CD4-positive, CD25-positive, alpha-beta regulatory T cell (primary cell): Measurements from ENCODE around the gene ATP5F1C. TPM values are rescaled to one million over a fixed set of nuclear protein-coding genes. Genes with fewer than 3 reads are reported as not detected.

ENCODE experiments used
- ATAC-seq, 2 donors: fragments of 150-1000 bp; cut with Tn5 transposase; one replicate each; pipeline ENCODE4 v1.10.0; 2021; ENCODE audit warnings: low read depth in 2 of 2, moderate number of reproducible peaks in 2 of 2, moderate library complexity in 1 of 2
- DNase-seq, 3 donors: peaks; one replicate each; pipeline versions ENCODE4 v3.0.0 to v3.0.0-alpha.2; 2012 to 2022; ENCODE audit warnings: mixed read lengths in 1 of 3
- H3K27ac ChIP-seq: one replicate; pipeline ENCODE4 v1.7.0; 2013; ENCODE audit warnings: mild to moderate bottlenecking, low read length; ENCODE audit not compliant: insufficient read depth, poor library complexity, severe bottlenecking
- H3K27me3 ChIP-seq: one replicate; pipeline ENCODE4 v1.7.0; 2013; ENCODE audit warnings: low read length; ENCODE audit not compliant: control insufficient read depth, insufficient read depth
- H3K36me3 ChIP-seq: one replicate; pipeline ENCODE4 v1.7.0; 2013; ENCODE audit warnings: mild to moderate bottlenecking, low read length, moderate library complexity; ENCODE audit not compliant: control insufficient read depth, insufficient read depth
- H3K4me1 ChIP-seq: 2 replicates; pipeline ENCODE4 v1.7.0; 2013; ENCODE audit warnings: mild to moderate bottlenecking, low read length; ENCODE audit not compliant: insufficient read depth, control insufficient read depth, poor library complexity, severe bottlenecking
- H3K4me3 ChIP-seq: one replicate; pipeline ENCODE4 v1.7.0; 2013; ENCODE audit warnings: low read depth, mild to moderate bottlenecking, low read length, moderate library complexity
- H3K9me3 ChIP-seq, 2 experiments: 1 replicate in 1 of 2; 2 replicates in 1 of 2; pipeline ENCODE4 v1.7.0; 2013; ENCODE audit warnings: low read length in 2 of 2, mild to moderate bottlenecking in 1 of 2, moderate library complexity in 1 of 2; ENCODE audit not compliant: control insufficient read depth in 2 of 2
- H3K27ac Mint-ChIP-seq, 3 donors: one replicate each; pipeline ENCODE4 v1.8.0; 2020 to 2022; ENCODE audit warnings: mild to moderate bottlenecking in 3 of 3, mixed read lengths in 3 of 3, moderate library complexity in 2 of 3
- H3K27me3 Mint-ChIP-seq: one replicate; pipeline ENCODE4 v1.8.0; 2022; ENCODE audit warnings: mild to moderate bottlenecking, mixed read lengths
- H3K36me3 Mint-ChIP-seq: one replicate; pipeline ENCODE4 v1.8.0; 2020; ENCODE audit warnings: mixed read lengths
- H3K4me1 Mint-ChIP-seq, 4 donors: one replicate each; pipeline ENCODE4 v1.8.0; 2020 to 2022; ENCODE audit warnings: mixed read lengths in 4 of 4, mild to moderate bottlenecking in 1 of 4
- H3K4me3 Mint-ChIP-seq, 4 donors: one replicate each; pipeline ENCODE4 v1.8.0; 2020 to 2022; ENCODE audit warnings: mild to moderate bottlenecking in 4 of 4, mixed read lengths in 4 of 4, moderate library complexity in 3 of 4
- H3K9me3 Mint-ChIP-seq, 7 donors: one replicate each; pipeline ENCODE4 v1.8.0; 2020 to 2022; ENCODE audit warnings: mixed read lengths in 7 of 7, mild to moderate bottlenecking in 3 of 7, moderate library complexity in 2 of 7
- polyA plus RNA-seq, 4 donors: library from polyadenylated mRNA; unstranded; fragments of 300-500 nt; fragmentation: Illumina TruSeq; gene quantifications; one replicate each; pipeline ENCODE4 v1.2.3, GENCODE V29; 2021
- total RNA-seq: library from RNA; stranded (reverse); gene quantifications from one replicate; pipeline ENCODE4 v1.2.3, GENCODE V29; 2022

Gene ATP5F1C
- total and polyA plus RNA-seq, 5 donors from 2014 or later: 167 to 562 (median 432) TPM

GRCh38 chr10:7795605-7796004, 7.6 kb downstream of the ATP5F1C start:
- no peaks in the 10 kb centered on the region for H3K9me3 Mint-ChIP-seq
- H3K36me3 Mint-ChIP-seq: peaks cover 50% of the 10 kb centered on the region
- Histone ChIP-seq H3K4me3 (no peak overlapping the region), H3K4me1 (peaks cover 12% of the 10 kb centered on the region), H3K27me3 (no peaks in the 10 kb centered on the region), H3K27ac (no peak overlapping the region), H3K36me3 (peaks cover 46% of the 10 kb centered on the region), H3K9me3 (no peaks in the 10 kb centered on the region)
- DNase-seq: no peak
- peaks cover 45 to 62% (median 48%) of the 10 kb centered on the region in 4 donors for H3K4me1 Mint-ChIP-seq
- ATAC-seq: no peak
- H3K27ac Mint-ChIP-seq: peak overlapping the region in 1 of 3 donors; percentile 19
- peak overlapping the region in 2 of 4 donors; percentile 5 to 7 for H3K4me3 Mint-ChIP-seq
- no peaks in the 10 kb centered on the region for H3K27me3 Mint-ChIP-seq

DNA sequence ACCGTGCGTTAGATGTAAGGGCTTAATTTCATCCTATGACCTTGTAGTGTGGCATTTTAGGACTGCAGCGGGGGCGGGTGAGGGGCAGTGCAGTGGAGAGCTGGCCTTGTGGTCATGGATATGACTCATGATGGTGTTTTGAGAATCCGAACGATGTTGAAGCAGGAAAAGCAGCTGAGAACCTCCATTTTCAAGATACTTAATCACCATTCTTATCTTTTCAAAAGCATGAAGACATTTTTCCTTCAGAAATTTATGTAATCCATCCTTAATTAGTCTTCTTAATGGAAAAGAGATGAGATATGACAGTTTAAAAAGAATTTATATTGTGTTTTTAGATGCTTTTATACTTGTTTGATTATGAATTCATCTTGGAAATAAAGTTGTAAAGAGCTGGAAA, 9.6 kb downstream of the ATP5F1C start:
- Histone ChIP-seq H3K4me1 (no peaks in the 10 kb centered on the region), H3K27ac (no peak overlapping the region), H3K9me3 (no peaks in the 10 kb centered on the region), H3K27me3 (no peaks in the 10 kb centered on the region), H3K36me3 (peaks cover 60% of the 10 kb centered on the region), H3K4me3 (no peak overlapping the region)
- peaks cover 32 to 44% (median 35%) of the 10 kb centered on the region in 4 donors for H3K4me1 Mint-ChIP-seq
- no peaks in the 10 kb centered on the region for H3K27me3 Mint-ChIP-seq
- no peak for ATAC-seq
- H3K4me3 Mint-ChIP-seq: no peak overlapping the region
- peaks cover 47% of the 10 kb centered on the region for H3K36me3 Mint-ChIP-seq
- H3K27ac Mint-ChIP-seq: peak overlapping the region in 1 of 3 donors; percentile 31
- no peak for DNase-seq
- no peaks in the 10 kb centered on the region for H3K9me3 Mint-ChIP-seq

DNA sequence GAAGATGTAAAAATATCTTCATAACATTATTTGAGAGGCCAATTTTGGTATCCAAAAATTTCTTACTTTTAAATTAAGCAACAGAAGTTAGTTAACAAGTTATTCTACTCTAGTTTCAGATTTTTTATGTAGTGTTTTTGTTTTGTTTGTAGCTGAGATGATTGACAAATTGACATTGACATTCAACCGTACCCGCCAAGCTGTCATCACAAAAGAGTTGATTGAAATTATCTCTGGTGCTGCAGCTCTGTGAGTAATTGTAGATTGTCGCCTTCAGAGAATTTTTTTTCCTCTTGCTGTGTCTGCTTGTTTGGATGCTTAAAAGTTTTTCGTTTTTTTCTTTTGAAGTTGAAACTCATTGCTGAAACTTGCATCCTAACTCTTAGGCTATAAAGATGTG, 14.6 kb downstream of the ATP5F1C start:
- no peak for ATAC-seq
- H3K36me3 Mint-ChIP-seq: peaks cover 54% of the 10 kb centered on the region
- H3K27me3 Mint-ChIP-seq: no peaks in the 10 kb centered on the region
- H3K4me3 Mint-ChIP-seq: no peak overlapping the region
- H3K9me3 Mint-ChIP-seq: no peaks in the 10 kb centered on the region
- H3K36me3 ChIP-seq: peaks cover 86% of the 10 kb centered on the region
- H3K27ac Mint-ChIP-seq: no peak overlapping the region
- no peak for DNase-seq
- no peaks in the 10 kb centered on the region for H3K9me3 ChIP-seq
- no peaks in the 10 kb centered on the region for H3K27me3 ChIP-seq
- H3K27ac ChIP-seq: no peak overlapping the region
- H3K4me1 ChIP-seq: no peaks in the 10 kb centered on the region
- peaks cover 0 to 12% (median 1%) of the 10 kb centered on the region in 4 donors for H3K4me1 Mint-ChIP-seq
- no peak overlapping the region for H3K4me3 ChIP-seq

DNA sequence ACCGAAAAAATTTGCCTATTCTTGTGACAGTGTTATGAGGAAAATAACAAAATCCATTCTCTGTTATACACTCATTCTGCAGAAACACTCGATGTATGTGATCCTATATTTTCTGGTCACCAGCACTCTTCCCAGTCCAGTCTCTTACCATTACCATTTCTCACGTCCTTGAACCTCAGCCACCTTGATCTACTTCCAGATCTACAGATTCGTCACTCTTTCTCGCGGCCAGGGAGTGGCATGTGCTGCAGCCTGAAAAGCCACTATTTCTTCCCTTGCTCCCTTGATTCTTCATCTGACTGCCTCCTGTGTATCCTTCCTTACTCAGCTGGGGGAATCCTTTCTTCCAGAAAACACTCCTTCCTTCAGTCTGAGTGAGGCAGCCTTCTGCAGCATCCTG, 16.2 kb downstream of the ATP5F1C start:
- H3K4me3 ChIP-seq: no peak overlapping the region
- H3K27ac Mint-ChIP-seq: no peak overlapping the region
- DNase-seq (no peak), ATAC-seq (no peak)
- H3K36me3 Mint-ChIP-seq: peaks cover 52% of the 10 kb centered on the region
- H3K9me3 ChIP-seq: no peaks in the 10 kb centered on the region
- no peaks in the 10 kb centered on the region for H3K27me3 Mint-ChIP-seq
- H3K9me3 Mint-ChIP-seq: no peaks in the 10 kb centered on the region
- H3K27ac ChIP-seq: no peak overlapping the region
- H3K4me1 Mint-ChIP-seq: peaks cover 0 to 12% (median 1%) of the 10 kb centered on the region in 4 donors
- no peak overlapping the region for H3K4me3 Mint-ChIP-seq
- H3K27me3 ChIP-seq: no peaks in the 10 kb centered on the region
- no peaks in the 10 kb centered on the region for H3K4me1 ChIP-seq
- H3K36me3 ChIP-seq: peaks cover 85% of the 10 kb centered on the region

DNA sequence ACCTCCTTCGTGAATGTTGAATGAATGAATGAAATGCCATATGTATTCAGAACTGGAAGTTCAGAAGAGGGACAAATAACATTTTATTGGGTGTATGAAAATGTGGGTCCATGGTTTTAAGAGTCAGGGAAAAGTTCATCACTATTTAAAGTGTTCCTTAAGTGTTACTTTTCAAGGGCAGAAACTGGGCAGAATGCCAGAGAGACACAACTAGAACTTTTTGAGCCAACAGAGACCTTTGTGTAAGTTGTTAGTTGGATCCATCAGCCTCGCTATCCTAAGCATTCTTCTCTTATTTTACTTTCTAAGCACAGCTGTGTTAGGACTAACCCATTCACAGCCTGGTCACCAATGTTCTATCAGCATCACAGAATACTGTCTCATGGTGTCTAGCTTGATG, 16.8 kb downstream of the ATP5F1C start:
- Histone ChIP-seq H3K9me3 (no peaks in the 10 kb centered on the region), H3K4me1 (no peaks in the 10 kb centered on the region), H3K4me3 (no peak overlapping the region), H3K27me3 (no peaks in the 10 kb centered on the region), H3K36me3 (peaks cover 80% of the 10 kb centered on the region), H3K27ac (no peak overlapping the region)
- Mint-ChIP-seq H3K27me3 (no peaks in the 10 kb centered on the region), H3K36me3 (peaks cover 47% of the 10 kb centered on the region), H3K27ac (no peak overlapping the region), H3K4me1 (peaks cover 0 to 12% (median 1%) of the 10 kb centered on the region in 4 donors), H3K4me3 (no peak overlapping the region), H3K9me3 (no peaks in the 10 kb centered on the region)
- ATAC-seq: no peak
- no peak for DNase-seq

DNA sequence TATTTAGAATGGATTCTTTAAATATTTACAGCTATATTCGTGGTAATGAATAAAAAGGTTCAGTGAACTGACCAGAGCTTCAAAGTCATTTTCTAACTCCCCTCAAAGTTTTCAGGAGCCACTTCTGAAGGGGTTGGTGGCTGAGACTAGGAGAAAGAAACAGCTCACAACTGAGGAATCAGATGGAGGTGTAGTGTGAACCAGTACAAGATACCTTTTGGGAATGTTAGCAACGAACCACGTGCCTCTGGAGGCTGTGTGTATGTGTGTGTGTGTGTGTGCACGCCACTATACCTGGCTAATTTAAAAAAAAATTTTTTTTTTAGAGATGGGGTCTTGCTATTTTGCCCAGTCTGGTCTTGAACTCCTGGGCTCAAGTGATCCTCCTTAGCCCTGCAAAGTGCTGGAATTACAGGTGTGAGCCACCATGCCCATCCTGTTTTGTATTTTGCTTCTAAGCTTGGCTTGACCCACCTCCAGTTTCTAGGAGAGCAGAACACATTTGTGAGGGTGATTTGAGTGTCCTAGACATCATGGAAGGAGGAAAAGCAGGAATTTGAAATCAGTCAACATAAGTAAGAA, 20.8 kb downstream of the ATP5F1C start:
- peak overlapping the region in 2 of 3 donors; percentile 57 to 87 for H3K27ac Mint-ChIP-seq
- peaks cover 0 to 2% (median 0%) of the 10 kb centered on the region in 7 donors for H3K9me3 Mint-ChIP-seq
- H3K27me3 ChIP-seq: no peaks in the 10 kb centered on the region

GRCh38 chr10:7810443-7810842, 22.5 kb downstream of the ATP5F1C start:
- Mint-ChIP-seq H3K36me3 (peaks cover 9% of the 10 kb centered on the region), H3K4me3 (no peak overlapping the region), H3K27ac (peak overlapping the region in 1 of 3 donors; percentile 57), H3K4me1 (peaks cover 0 to 4% (median 0%) of the 10 kb centered on the region in 4 donors), H3K9me3 (peaks cover 0 to 2% (median 0%) of the 10 kb centered on the region in 7 donors), H3K27me3 (peaks cover 13% of the 10 kb centered on the region)
- H3K36me3 ChIP-seq: peaks cover 28% of the 10 kb centered on the region
- DNase-seq (no peak), ATAC-seq (no peak)
- peaks cover 3% of the 10 kb centered on the region for H3K27me3 ChIP-seq
- no peak overlapping the region for H3K27ac ChIP-seq
- no peaks in the 10 kb centered on the region for H3K4me1 ChIP-seq
- H3K9me3 ChIP-seq: no peaks in the 10 kb centered on the region
- no peak overlapping the region for H3K4me3 ChIP-seq

More for the DNA sequence above, 20.8 kb downstream of the ATP5F1C start:
- Mint-ChIP-seq H3K36me3 (peaks cover 22% of the 10 kb centered on the region), H3K4me3 (no peak overlapping the region), H3K27me3 (peaks cover 4% of the 10 kb centered on the region), H3K4me1 (peaks cover 0 to 12% (median 0%) of the 10 kb centered on the region in 4 donors)
- no peaks in the 10 kb centered on the region for H3K9me3 ChIP-seq
- ATAC-seq (no peak), DNase-seq (no peak)
- no peaks in the 10 kb centered on the region for H3K4me1 ChIP-seq
- H3K36me3 ChIP-seq: peaks cover 43% of the 10 kb centered on the region
- no peak overlapping the region for H3K4me3 ChIP-seq
- no peak overlapping the region for H3K27ac ChIP-seq

GRCh38 chr10:7811000-7811399, 23.0 kb downstream of the ATP5F1C start:
- H3K9me3 ChIP-seq: no peaks in the 10 kb centered on the region
- peaks cover 24% of the 10 kb centered on the region for H3K36me3 ChIP-seq
- H3K27me3 ChIP-seq: peaks cover 3% of the 10 kb centered on the region
- H3K9me3 Mint-ChIP-seq: peaks cover 0 to 2% (median 0%) of the 10 kb centered on the region in 7 donors
- no peak overlapping the region for H3K4me3 Mint-ChIP-seq
- H3K36me3 Mint-ChIP-seq: peaks cover 9% of the 10 kb centered on the region
- peaks cover 13% of the 10 kb centered on the region for H3K27me3 Mint-ChIP-seq
- no peak overlapping the region for H3K4me3 ChIP-seq
- no peaks in the 10 kb centered on the region for H3K4me1 ChIP-seq
- DNase-seq (no peak), ATAC-seq (no peak)
- H3K27ac Mint-ChIP-seq: peak overlapping the region in 1 of 3 donors; percentile 41
- H3K27ac ChIP-seq: no peak overlapping the region
- H3K4me1 Mint-ChIP-seq: peaks cover 0 to 4% (median 0%) of the 10 kb centered on the region in 4 donors
